HG02642 (cell line): ENCODE data around the gene LEKR1.
A peak's percentile ranks its signal among the peaks of the same experiment; 100 is the strongest.

Experiments
- ATAC-seq: cut with Tn5 transposase; IDR thresholded peaks from one replicate; pipeline ENCODE4 v1.9.1; 2021; ENCODE audit warnings: mild to moderate bottlenecking; ENCODE audit not compliant: unreplicated experiment, poor library complexity

The LEKR1 gene

DNA sequence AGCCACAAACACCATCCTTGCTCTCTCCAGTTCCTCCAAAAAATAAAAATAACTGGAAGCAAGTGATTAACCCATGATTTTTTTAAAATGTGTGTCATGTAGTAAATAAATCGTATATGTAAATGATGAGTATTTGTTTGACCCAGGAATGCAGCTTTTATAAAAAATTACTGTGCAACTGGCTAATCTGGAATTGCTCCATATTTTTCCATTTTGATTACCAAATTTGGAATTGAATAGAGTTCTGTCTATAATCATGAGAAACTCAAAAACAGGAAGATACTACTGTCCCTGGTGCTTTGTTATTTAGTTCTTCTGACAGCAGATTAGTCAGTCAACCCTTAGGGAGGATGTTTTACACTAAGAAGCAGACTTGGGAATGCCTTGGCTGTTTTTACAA, 217.6 kb downstream of the LEKR1 start:
- ATAC-seq = no peak

DNA sequence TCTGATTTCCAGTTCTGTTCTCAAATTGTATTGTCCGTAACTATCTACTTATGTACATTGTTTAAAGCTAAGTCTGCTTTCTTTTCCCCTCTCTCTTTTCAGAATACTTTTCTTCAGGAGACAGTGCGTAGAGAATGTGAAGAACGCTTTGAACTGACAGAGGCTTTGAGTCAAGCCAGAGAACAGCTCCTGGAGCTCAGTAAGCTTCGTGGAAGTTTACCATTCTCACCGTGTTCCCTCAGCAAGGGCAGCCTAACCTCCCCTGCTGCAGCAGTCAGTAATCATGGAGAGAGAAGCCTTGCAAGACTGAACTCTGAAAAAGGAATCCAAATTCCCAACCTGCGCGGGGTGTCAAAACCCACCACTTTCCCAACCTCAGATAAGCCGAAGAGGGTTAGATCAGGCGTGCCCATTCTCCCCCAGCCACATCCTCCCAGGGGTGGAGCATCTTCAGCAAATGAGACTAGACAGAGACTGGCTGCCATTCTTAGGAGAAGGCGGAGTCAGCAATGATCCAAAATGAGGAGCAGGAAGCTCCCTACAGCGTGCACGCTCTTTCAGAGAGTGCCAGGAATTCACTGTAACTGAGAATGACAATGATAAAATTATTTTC, 219.2 kb downstream of the LEKR1 start:
- no peak for ATAC-seq

DNA sequence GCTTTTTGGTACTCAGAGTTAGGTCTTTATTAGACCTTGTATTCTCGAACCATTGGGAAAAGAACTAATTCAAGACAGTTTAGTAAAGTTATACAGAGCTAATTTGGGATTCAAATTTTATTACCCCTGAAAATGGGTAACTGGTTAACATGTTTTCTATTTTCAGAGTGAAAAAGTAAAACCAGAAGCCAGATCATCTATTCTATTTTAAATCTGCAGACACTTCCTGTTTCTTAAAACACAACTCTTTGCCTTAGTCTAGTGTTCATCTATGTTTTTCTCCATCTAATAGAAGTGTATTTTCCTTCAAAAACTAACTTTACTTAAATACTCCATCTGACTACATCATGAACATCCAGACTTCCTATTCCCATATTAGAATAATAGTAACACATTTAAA, 220.4 kb downstream of the LEKR1 start:
- no peak for ATAC-seq

DNA sequence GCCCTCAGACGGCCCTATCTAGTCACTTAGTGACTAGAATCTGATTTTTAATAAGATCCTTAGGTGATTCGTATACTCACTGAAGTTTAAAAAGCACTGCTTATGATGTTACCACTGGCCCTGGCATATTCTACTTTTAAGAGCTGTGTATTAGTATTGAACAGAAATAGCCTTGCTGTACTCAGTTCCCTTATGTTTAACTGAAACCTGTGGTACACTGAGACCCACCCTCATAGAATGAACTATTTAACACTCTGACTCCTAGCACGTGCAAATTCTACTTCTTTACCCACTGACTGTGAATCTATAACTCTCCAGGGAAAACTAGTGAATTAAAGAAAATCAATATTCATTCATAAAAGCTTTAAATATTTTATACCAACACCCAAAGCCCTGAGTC, 224.9 kb downstream of the LEKR1 start:
- ATAC-seq = no peak

DNA sequence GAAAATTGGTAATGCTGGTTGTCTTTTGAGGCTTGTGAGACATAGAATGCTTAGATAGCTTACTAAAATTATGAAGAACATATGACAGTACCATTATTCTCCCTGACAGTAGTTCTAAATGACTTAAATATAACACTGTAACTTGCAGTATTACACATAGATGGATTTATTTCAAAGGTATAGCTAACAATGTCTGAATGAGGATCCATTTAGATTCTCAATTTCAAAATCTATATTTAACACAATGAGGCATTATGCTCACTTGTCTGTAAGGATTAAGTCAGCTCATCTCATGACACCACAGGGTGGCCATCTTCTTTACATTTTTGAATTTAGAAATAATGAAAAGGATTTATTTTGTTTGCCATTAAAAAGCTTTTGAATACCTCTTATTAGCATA, 225.4 kb downstream of the LEKR1 start:
- ATAC-seq = no peak

DNA sequence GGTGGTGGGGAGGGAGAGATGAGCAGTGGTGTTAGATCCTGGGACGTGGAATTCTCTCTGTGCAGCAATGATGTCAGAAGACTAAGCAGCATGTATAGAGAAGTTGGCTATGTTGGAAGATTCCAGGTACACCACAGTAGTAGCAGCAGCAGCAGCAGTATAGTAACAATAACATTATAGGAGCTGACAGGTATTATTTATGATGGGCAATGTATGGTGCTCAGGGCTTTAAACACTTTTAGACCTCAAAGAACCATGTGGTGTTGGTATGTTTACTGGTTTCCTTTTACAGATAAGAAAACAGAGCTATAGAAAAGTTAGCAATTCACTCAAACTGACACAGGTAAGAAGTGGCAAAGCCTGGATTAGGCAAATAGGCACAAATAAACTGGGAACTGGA, 229.9 kb downstream of the LEKR1 start:
- ATAC-seq = no peak

DNA sequence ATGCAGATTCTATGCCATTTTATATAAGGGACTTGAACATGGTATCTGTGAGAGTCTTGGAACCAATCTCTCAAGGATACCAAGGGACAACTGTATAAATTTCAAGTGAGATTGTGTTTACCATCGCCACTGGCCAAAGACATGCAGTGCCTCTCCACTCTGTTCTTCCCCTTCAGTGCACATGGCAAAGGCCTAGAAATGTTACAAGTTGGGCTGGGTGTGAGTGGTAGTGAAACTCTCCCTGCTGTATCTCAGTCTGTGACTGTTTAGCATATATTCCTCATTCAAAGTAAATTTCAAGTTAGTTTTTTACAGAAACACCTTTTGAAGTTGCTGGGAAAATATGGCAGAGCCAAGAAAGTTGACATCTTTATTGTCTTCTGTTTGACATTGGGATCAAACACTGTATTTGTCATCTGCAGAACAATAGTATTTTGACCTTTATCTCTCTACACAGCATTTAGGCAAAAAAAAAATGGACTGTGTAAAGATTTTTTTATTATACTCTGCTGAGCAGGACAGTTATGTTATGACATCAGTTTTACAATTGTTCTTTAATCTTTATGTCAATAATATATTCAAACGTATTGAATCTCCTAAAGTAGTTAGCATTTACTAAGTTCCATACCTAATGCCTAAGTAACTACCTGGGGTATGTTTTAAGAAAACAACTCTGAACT, 232.4 kb downstream of the LEKR1 start:
- no peak for ATAC-seq

DNA sequence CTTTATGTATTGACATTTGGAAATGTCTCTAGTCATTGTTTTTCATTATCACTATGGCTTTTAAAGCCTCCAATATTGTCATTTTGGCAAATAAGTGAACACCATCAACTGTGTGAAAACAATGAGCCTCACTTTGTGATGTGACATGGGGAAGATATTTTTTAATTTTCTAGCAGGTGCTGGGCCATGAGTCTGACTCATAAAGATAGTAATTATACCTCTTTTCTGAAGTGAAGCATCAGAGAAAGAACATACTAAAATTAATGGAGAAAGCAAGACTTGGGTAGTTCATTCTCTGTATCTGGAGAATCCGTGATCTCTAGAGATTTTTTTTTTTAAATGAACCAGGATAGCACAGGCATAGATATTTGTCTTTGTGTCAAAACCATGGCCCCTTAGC, 233.0 kb downstream of the LEKR1 start:
- no peak for ATAC-seq

DNA sequence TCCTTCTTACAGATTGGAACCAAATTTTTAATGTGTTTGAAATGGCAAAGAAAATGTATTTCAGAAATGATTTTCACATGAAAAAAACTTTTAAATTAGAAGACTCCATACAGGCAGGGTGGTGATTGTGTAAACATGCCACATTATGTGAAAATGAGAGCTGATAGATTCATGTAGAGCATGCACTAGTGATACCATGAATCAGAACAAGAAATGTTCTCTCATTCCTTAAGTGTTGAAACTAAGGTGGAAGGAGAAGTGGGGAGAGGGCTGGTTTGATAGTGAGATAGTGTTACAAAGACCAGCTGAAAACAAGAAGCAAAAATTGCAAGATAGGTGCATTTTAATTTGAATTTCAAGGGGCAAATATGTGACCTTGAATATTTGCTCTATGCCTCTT, 233.5 kb downstream of the LEKR1 start:
- peak; percentile 58 for ATAC-seq

DNA sequence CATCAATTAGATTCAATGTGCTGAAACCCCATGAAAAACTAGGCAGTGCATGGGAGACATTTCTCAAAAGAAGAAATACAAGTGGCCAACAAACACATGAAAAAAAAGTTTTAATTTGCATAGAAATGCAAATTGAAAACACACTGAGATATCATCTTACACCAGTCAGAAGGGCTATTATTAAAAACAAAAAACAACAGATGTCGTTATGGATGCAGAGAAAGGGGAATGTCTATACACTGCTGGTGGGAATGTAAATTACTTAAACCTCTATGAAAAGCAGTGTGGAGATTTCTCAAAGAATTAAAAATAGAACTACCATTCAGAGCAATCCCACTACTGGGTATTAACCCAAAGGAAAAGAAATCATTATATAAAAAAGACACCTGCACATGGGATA, 235.1 kb downstream of the LEKR1 start:
- no peak for ATAC-seq

DNA sequence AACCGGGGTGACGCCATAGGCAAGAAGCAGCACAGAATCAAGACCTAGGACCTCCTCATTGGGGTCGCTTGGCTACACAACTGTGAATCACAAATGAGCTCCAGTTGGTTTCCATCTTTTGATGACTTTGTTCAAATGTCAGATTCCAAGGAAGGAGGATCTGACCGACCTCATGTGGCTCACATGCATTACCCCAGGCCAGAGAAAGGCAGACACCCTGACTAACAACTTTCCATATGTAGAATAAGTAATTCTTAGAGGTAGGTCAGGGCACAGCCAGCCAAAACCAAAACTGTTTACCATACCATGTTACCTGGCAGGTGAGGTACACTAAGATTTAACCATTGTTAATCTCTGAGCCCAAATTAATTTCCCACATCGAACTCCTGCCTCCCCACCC, 237.3 kb downstream of the LEKR1 start:
- ATAC-seq = no peak

DNA sequence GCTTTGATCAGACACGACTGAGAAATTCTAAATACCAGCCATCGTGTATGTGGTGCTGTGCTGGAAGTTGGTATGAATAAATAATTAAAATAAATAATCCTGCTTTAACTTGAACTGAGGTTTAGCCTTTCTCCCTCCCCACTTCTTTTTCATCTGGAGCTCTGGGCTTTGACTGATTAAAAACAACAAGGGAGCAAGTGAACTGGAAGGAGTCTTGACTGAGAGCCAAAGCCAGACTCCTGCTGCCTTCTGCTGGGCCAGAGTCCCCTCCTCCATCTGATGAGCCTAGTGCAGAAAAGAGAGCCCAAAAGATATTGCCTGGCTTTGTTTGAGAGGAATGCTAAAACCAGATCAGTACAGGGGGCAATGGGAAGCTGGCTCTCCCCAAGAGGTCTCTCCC, 237.8 kb downstream of the LEKR1 start:
- ATAC-seq = peak; percentile 18

DNA sequence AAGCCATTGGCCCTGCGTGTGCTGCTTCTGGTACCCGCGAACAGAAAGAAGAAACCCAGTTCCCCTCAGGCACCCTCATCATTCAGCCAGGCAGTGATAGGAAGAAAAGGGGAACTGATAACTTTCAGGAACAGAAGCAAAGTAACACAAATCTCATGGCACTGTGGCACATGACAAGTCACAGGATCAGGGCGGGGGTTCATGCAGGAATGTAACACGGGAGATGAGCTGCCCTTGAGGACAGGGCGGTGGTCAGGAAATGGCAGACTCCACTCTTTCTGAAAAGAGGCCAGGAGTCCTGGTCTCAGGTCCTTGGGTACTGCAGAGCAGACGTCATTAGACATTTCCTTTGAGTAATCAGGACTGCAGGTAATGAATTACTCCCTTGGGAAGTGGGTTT, 238.2 kb downstream of the LEKR1 start:
- ATAC-seq = peak; percentile 83

DNA sequence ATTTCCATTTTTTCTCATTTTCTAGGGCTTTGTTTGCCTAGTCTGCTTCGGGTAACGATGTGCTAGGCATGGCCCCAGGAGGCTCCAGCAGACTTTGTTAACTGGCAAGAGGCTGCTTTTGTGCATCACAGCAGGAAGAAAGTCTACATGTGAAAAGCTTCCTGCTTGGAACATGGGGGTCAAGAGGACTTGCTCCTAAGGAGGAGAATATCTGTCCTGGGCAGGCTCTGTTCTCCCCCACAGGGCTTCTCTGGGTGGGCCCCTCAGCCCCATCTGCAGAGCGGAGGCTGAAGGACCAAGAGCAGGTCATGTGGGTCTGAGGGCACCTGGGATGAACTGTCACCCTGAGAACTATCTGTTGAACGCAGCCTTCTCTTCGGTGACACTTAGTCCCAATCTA, 239.0 kb downstream of the LEKR1 start:
- no peak for ATAC-seq

DNA sequence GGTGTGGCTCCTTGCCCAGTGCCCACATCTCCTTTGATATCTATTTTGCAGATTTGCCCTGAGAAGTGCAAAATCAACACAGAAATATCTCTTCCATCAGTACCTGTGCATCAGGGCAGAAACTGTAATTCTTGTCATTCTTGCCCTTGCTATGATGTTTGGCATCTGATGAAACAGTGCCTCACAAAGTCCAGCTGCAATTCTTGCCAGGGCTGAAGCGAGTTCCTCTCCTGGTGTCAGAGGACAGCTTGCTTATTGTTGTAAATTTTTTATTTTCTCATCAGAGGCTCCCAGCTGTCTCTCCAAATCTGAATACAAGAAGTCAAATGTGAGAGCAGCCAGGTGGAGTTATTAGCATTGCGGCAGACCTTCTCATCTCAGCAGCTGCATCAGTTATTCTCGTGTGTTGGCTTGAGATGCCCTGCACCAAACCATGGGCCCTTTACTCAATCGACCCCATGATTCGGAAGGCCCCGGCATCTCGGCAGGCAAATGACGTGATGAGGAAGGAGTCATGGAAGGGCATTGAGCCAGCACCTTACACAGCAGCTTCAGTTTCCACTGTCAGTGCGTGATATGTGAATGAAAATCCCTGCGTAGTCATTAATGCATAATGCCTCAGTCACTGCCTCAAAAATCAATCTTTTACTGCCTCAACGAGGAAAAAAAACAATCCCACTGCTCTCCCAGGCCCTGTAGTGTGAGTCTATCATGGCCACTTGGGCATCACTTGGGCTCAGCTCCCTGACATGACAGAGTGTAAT, 240.4 kb downstream of the LEKR1 start:
- no peak for ATAC-seq

DNA sequence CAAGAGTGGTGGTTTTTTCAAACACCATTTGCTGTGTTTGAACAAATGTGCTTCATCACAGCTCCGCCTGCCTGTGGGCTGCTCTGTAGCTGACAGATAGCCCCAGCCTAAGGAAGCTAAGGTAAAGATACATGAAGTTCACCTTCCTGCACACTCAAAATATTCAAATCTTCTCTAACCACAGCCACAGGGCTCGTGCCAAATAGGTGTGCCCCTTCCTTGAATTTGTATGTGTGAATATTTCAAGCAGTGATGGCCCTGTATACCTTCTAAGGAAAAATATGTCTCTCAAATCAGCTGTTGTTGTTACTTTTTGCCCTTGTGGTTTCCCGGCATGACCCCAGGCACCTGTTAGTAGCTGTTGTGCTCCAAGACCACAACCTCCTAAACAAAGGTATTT, 241.0 kb downstream of the LEKR1 start:
- ATAC-seq = no peak

DNA sequence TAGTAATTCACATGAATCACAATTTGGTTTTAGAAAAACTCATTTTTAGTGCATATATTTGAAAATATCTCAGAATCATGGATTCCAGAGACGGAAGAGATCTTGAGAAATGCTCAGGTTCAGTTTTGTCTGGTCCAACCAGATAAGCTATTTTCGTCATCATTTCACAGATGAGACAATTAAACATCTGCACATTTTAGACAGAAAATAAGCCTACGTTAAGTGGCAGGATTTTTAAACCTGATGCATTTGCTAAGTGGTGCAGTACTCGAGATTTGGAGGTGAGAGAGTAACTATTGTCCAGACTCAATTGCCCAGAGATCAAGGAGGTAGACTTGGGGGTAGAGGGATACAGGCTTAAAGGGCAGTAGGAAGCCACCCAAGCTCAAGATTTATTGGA, 243.3 kb downstream of the LEKR1 start:
- no peak for ATAC-seq

DNA sequence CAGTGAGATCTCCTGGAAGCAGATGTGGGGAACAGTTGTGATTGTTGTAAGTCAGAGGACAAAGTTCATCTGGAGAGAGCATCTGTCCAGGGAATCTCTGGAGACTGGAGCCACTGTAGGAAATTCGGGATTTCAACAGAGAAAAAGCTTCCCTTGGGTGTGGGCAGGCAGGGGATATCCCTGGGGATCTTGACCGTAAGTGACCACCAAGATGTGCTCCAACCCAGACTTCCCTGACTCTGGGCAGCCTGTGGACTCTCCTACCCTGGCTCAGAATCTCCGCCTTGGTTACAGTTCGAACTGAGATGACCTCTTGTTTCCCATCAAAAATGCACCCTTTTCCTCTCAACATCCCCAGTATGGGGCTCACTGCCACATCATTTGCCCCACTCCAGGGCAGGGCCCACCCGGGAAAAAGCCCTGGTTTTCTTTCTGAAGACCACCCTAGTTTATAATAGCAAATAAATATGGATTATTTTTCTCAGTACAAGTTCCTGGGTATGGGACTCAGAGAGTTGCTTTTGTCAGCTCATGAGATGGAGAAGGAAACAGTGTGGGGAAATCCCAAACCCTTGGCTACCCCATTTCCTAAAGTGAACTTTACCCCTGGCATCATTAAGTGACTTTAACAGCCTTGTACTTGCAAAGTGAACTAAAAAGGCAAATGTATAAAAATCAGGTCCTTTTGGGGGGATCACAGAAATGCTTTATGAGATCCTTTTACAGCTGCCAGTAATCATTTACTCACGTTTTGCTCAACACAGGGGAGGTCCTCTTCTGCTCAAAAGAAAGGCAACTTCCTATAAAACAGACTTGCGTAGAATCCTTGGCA, 243.9 kb downstream of the LEKR1 start:
- no peak for ATAC-seq

DNA sequence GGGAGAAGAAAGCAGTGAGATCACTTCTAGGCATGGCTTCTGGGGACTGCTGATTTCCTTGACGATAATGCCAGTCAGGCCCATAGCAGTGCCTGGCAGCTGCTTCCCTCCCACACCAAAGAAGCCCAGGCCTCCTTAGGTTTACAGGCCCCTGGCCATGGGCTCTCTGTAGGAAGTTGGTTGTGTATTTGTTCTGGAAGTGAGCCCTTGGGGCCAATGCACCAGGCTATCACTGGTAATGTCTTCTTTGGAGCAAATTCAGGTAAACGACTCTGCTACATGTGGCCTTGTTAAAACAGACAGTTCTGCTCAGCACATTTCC, 244.5 kb downstream of the LEKR1 start:
- ATAC-seq = no peak

DNA sequence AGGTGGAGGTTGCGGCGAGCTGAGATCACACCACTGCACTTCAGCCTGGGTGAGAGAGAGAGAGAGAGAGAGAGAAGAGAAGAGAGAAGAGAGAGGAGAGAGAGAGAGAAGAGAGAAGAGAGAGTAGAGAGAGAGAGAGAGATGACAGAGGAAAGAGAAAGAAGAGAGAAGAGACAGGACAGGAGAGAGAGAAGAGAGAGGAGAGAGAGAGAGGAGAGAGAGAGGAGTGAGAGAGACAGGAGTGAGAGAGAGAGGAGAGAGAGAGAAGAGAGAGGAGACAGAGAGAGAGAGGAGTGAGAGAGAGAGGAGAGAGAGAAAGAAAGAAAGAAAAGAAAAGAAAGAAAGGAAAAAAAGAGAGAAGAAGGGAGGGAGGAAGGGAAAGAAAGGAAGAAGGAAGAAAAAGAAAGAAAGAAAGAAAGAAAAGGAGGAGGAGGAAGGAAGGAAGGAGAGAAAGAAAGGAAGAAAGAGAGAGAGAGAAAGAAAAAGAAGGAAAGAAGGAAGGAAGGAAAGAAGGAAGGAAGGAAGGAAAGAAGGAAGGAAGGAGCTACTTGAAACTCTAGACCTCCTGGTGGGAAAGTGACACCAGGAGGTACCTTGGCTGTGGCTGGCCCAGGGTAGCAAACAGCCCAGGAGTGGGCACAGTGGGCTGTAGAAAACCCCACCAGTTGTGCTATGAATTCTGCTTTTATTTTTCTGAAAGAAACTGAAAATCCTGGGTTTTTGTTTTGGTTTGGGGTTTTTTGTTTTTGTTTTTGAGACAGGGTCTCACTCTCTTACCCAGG, 245.8 kb downstream of the LEKR1 start:
- no peak for ATAC-seq
